Fibroblast of the aortic adventitia (primary cell): ENCODE data around the gene RAPGEF3. TPM values are rescaled to one million over a fixed set of nuclear protein-coding genes. Genes with fewer than 3 reads are reported as not detected.

Experiments
- DNase-seq: peaks from one replicate; pipeline ENCODE4 v3.0.0-alpha.2; 2010; ENCODE audit warnings: low read depth
- H3K4me3 ChIP-seq: 2 replicates; pipeline ENCODE4 v1.5.1; 2011; ENCODE audit warnings: low read depth, mild to moderate bottlenecking, control low read depth, low read length, moderate library complexity
- CTCF ChIP-seq: IDR thresholded peaks from 2 replicates; pipeline ENCODE4 v1.5.1; 2011; ENCODE audit warnings: mild to moderate bottlenecking, low read length, control low read depth, inconsistent platforms; ENCODE audit not compliant: insufficient read depth
- total RNA-seq: library from RNA; depleted of rRNA; stranded (reverse); fragments of >200 nt; gene quantifications from 2 replicates; pipeline ENCODE4 v1.2.3, GENCODE V29; 2012; ENCODE audit warnings: low replicate concordance

Gene RAPGEF3
- total RNA-seq, 1 donor = 5.2 TPM

GRCh38 chr12:47786662-47787280 lies 28.1 kb upstream of the RAPGEF3 start:
- H3K4me3 ChIP-seq = no peak overlapping the region
- no peak for DNase-seq
- TF ChIP-seq CTCF = no peak

- TF ChIP-seq CTCF = no peak
- no peak for DNase-seq
Measured at GRCh38 chr12:47785887-47786661, 27.4 kb upstream of the RAPGEF3 start.

GRCh38 chr12:47785036-47785886 lies 26.6 kb upstream of the RAPGEF3 start:
- no peak for TF ChIP-seq CTCF
- no peak for DNase-seq

More at GRCh38 chr12:47785887-47786661, 27.4 kb upstream of the RAPGEF3 start:
- H3K4me3 ChIP-seq = no peak overlapping the region

GRCh38 chr12:47783821-47784819 lies 25.4 kb upstream of the RAPGEF3 start:
- TF ChIP-seq CTCF = no peak
- no peak overlapping the region for H3K4me3 ChIP-seq
- no peak for DNase-seq

More at GRCh38 chr12:47785036-47785886, 26.6 kb upstream of the RAPGEF3 start:
- no peak overlapping the region for H3K4me3 ChIP-seq

GRCh38 chr12:47783024-47783755 lies 24.5 kb upstream of the RAPGEF3 start:
- no peak for DNase-seq
- no peak for TF ChIP-seq CTCF

More at GRCh38 chr12:47783024-47783755, 24.5 kb upstream of the RAPGEF3 start:
- H3K4me3 ChIP-seq = no peak overlapping the region
